Amniotic epithelial cell (primary cell): ENCODE measurements around the gene RNU1-4.
"Not testable (repeated sequence)": the region's sequence is repeated elsewhere in the genome, so short reads cannot be mapped to it uniquely, and the experiment has no call there.

Experiments used
- DNase-seq: peaks from one replicate; pipeline ENCODE4 v3.0.0-alpha.2; 2010; ENCODE audit warnings: low read depth

The RNU1-4 gene

GRCh38 chr1:16740047-16740964 is at the start of gene RNU1-4:
Gene RNU1-4, plus strand, starts transcription at chr1:16740516.
- not testable (repeated sequence) for DNase-seq

- DNase-seq: not testable (repeated sequence)
Observed at GRCh38 chr1:16690971-16691682, 49.2 kb upstream of the RNU1-4 start.

GRCh38 chr1:16692283-16692682 is 48.0 kb upstream of the RNU1-4 start:
- DNase-seq: not testable (repeated sequence)

- not testable (repeated sequence) for DNase-seq
Observed at GRCh38 chr1:16692717-16693448, 47.4 kb upstream of the RNU1-4 start.

GRCh38 chr1:16693449-16694307 is 46.6 kb upstream of the RNU1-4 start:
- not testable (repeated sequence) for DNase-seq

- not testable (repeated sequence) for DNase-seq
Observed at GRCh38 chr1:16694308-16694702, 46.0 kb upstream of the RNU1-4 start.

- not testable (repeated sequence) for DNase-seq
Observed at GRCh38 chr1:16696507-16697150, 43.7 kb upstream of the RNU1-4 start.

- not testable (repeated sequence) for DNase-seq
Observed at GRCh38 chr1:16697152-16697551, 43.2 kb upstream of the RNU1-4 start.

- DNase-seq: not testable (repeated sequence)
Observed at GRCh38 chr1:16699440-16699839, 40.9 kb upstream of the RNU1-4 start.

- DNase-seq: not testable (repeated sequence)
Observed at GRCh38 chr1:16700138-16700895, 40.0 kb upstream of the RNU1-4 start.

- not testable (repeated sequence) for DNase-seq
Observed at GRCh38 chr1:16701189-16701588, 39.1 kb upstream of the RNU1-4 start.

GRCh38 chr1:16702280-16702679 is 38.0 kb upstream of the RNU1-4 start:
- DNase-seq: not testable (repeated sequence)

- DNase-seq: not testable (repeated sequence)
Observed at GRCh38 chr1:16703141-16703540, 37.2 kb upstream of the RNU1-4 start.

GRCh38 chr1:16703602-16704001 is 36.7 kb upstream of the RNU1-4 start:
- DNase-seq: not testable (repeated sequence)

- DNase-seq: not testable (repeated sequence)
Observed at GRCh38 chr1:16704076-16704475, 36.2 kb upstream of the RNU1-4 start.

- not testable (repeated sequence) for DNase-seq
Observed at GRCh38 chr1:16704502-16705100, 35.7 kb upstream of the RNU1-4 start.

GRCh38 chr1:16706302-16706701 is 34.0 kb upstream of the RNU1-4 start:
- not testable (repeated sequence) for DNase-seq

- DNase-seq: not testable (repeated sequence)
Observed at GRCh38 chr1:16707130-16708093, 32.9 kb upstream of the RNU1-4 start.
